Mesenteric fat pad (tissue), 1 donor: ENCODE measurements around the gene CYB561D1. TPM values are rescaled to one million over a fixed set of nuclear protein-coding genes. Genes with fewer than 3 reads are reported as not detected.

Experiments
- DNase-seq: peaks from one replicate; pipeline ENCODE4 v3.0.0-alpha.2; 2020; ENCODE audit warnings: low spot score
- total RNA-seq: library from RNA; stranded (reverse); fragmentation: NEBNext Ultra II Directional; extraction: Animal tissue kit (Norgen Biotek cat#: 25700); gene quantifications from one replicate; pipeline ENCODE4 v1.2.1, GENCODE V29; 2021
- donor health status: DM: yes; HTN: yes; CAD: no.

Gene CYB561D1
- total RNA-seq, 1 donor from 2014 or later: 8.9 TPM

DNA sequence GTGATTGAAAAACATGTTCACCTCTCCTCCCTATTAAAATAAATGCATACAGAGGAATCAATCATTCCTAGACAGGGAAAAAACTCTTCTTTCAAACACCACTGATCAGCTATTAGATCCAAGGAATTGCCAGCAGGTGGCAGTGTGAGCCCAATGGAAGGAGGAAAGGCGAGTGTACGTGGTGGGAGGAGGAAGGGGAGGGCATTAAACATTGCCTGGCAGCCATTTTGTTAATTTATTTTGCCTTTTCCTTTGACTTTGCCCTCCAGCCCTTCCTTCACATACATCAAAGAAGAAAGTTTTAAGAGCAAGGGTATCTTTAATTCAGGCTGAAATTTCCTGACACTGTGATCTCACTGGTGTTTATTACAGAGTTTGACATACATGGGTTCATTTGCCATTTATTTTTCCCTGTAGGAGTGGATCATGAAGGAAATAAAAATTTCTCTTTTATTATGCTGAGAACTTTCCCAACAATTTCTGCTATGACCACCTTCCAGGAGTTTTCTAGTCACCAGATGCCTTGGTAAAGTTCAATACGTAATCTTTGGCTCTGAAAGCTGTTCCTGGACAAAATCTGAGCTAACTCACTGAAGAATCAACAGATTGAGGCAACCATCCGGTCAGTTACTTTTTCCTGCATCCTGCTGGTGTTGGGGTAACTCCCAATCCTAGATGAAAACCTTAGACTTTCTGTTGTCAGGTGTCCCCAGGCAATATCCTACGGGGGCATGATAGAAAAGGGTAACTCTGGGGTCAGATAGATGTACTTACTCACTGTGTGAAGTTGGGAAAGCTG lies 52.6 kb downstream of the CYB561D1 start:
- DNase-seq: peak; percentile 89

- no peak for DNase-seq
Measured at GRCh38 chr1:109547463-109548320, 53.8 kb downstream of the CYB561D1 start.

DNA sequence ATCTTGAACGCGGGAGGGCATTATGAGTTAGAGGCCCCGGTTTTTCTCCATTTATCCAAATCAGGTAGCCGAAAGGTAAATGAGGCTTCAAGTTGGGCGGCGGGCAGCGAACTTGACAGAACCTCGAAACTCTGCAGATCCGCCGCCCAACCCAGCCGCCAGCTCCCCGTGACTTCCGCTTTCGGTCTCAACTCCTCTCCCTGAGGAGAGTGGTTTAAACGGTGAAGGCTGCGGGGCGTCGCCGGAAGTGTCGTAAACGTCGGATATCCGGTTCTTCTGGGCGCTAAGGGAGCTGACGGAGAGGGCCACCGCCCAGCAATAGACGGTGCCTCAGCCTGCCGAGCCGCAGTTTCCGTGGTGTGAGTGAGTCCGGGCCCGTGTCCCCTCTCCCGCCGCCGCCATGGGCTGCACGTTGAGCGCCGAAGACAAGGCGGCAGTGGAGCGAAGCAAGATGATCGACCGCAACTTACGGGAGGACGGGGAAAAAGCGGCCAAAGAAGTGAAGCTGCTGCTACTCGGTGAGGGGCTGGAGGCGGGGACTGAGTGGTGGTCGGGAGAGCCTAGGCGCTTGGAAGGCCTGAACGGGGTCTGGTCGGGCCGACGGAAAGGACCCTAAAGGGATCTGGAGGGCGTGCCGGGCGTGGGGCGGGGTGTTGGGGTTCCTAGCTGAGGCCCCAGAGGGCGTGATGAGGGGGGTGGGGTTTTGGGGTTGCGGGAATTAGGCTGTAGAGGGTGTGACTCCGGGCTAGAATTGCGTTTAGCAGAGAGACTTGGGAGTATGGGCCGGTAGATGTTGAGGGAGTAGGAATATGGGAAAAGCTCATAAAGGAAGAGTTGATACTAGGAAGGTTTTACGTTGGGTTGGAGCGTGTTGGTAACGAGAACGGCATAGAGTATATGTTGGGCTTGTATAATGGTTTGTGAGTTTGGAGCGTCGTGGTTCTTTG lies 54.7 kb downstream of the CYB561D1 start, which contains the start of gene GNAI3:
Gene GNAI3 (plus strand): TSS at position 295 of the 947 bp plus-strand sequence. CDS start 106 bp downstream, at position 401.
- DNase-seq: peak; percentile 98

Other genes starting within 250 kb of the CYB561D1 start
- gene CELSR2, start 244.6 kb upstream of the CYB561D1 start, total RNA-seq: 1.5 TPM
- gene PSRC1, start 210.9 kb upstream of the CYB561D1 start, total RNA-seq: 0.90 TPM
- not detected for gene MYBPHL, start 187.1 kb upstream of the CYB561D1 start, total RNA-seq
- gene SORT1, start 96.2 kb upstream of the CYB561D1 start, total RNA-seq: 169 TPM
- gene PSMA5, start 67.6 kb upstream of the CYB561D1 start, total RNA-seq: 63.9 TPM
- 7.3 TPM for gene SYPL2, start 27.5 kb upstream of the CYB561D1 start, total RNA-seq
- gene ATXN7L2, start 10.2 kb upstream of the CYB561D1 start, total RNA-seq: 3.0 TPM
- gene AMIGO1, start 15.6 kb downstream of the CYB561D1 start, total RNA-seq: 7.4 TPM
- gene GPR61, start 45.8 kb downstream of the CYB561D1 start, total RNA-seq: not detected
- 8.7 TPM for gene GNAI3, start 54.5 kb downstream of the CYB561D1 start, total RNA-seq
- gene GNAT2, start 125.5 kb downstream of the CYB561D1 start, total RNA-seq: not detected
- gene AMPD2, start 125.7 kb downstream of the CYB561D1 start, total RNA-seq: 63.1 TPM
- gene GSTM4, start 162.0 kb downstream of the CYB561D1 start, total RNA-seq: 22.6 TPM
- gene GSTM2, start 174.0 kb downstream of the CYB561D1 start, total RNA-seq: 51.2 TPM
- not detected for gene GSTM1, start 193.7 kb downstream of the CYB561D1 start, total RNA-seq
- gene GSTM5, start 218.2 kb downstream of the CYB561D1 start, total RNA-seq: 13.1 TPM
- gene GSTM3, start 246.9 kb downstream of the CYB561D1 start, total RNA-seq: 16.0 TPM